Activated CD4-positive, alpha-beta T cell treated with anti-CD3 and anti-CD28 coated beads, Interleukin-2, Interleukin-4, amounts not matched to agents 100 ng/mL and 50 ng/mL, durations not matched to agents 16 hours and 8 hours (primary cell): ENCODE results near the gene FBXL17.
"Not testable (repeated sequence)": the region's sequence is repeated elsewhere in the genome, so short reads cannot be mapped to it uniquely, and the experiment has no call there.

Source experiments
- DNase-seq: peaks from one replicate; pipeline ENCODE4 v3.0.0-alpha.2; 2020; ENCODE audit warnings: low spot score

Gene FBXL17

GRCh38 chr5:108311682-108312081 is 70.2 kb downstream of the FBXL17 start:
- DNase-seq: no peak

- no peak for DNase-seq
These were observed 78.3 kb downstream of the FBXL17 start for GRCh38 chr5:108303611-108304010.

- DNase-seq: no peak
These were observed 78.8 kb downstream of the FBXL17 start for GRCh38 chr5:108303086-108303485.

- no peak for DNase-seq
These were observed 84.8 kb downstream of the FBXL17 start for GRCh38 chr5:108297042-108297601.

- no peak for DNase-seq
These were observed 86.1 kb downstream of the FBXL17 start for GRCh38 chr5:108295578-108296368.

GRCh38 chr5:108280960-108281569 is 100.8 kb downstream of the FBXL17 start:
- no peak for DNase-seq

GRCh38 chr5:108280248-108280647 is 101.7 kb downstream of the FBXL17 start:
- no peak for DNase-seq

GRCh38 chr5:108278285-108279240 is 103.3 kb downstream of the FBXL17 start:
- no peak for DNase-seq

- DNase-seq: no peak
These were observed 105.5 kb downstream of the FBXL17 start for GRCh38 chr5:108276187-108277050.

GRCh38 chr5:108274080-108274479 is 107.8 kb downstream of the FBXL17 start:
- DNase-seq: not testable (repeated sequence)

- no peak for DNase-seq
These were observed 110.8 kb downstream of the FBXL17 start for GRCh38 chr5:108271127-108271526.

GRCh38 chr5:108266242-108266641 is 115.7 kb downstream of the FBXL17 start:
- no peak for DNase-seq

GRCh38 chr5:108264533-108264932 is 117.4 kb downstream of the FBXL17 start:
- DNase-seq: no peak

- no peak for DNase-seq
These were observed 118.6 kb downstream of the FBXL17 start for GRCh38 chr5:108263338-108263737.

- DNase-seq: no peak
These were observed 121.1 kb downstream of the FBXL17 start for GRCh38 chr5:108260858-108261170.

- DNase-seq: peak; percentile 73
These were observed 121.6 kb downstream of the FBXL17 start for GRCh38 chr5:108260117-108260857.

GRCh38 chr5:108259306-108259705 is 122.6 kb downstream of the FBXL17 start:
- DNase-seq: no peak

- DNase-seq: no peak
These were observed 123.9 kb downstream of the FBXL17 start for GRCh38 chr5:108257996-108258395.

- no peak for DNase-seq
These were observed 126.4 kb downstream of the FBXL17 start for GRCh38 chr5:108255468-108255867.

- DNase-seq: no peak
These were observed 130.5 kb downstream of the FBXL17 start for GRCh38 chr5:108251350-108251749.
